ENCODE results near the gene KDM8.
"Not testable (repeated sequence)": the region's sequence is repeated elsewhere in the genome, so short reads cannot be mapped to it uniquely, and the experiment has no call there.

The KDM8 gene

DNA sequence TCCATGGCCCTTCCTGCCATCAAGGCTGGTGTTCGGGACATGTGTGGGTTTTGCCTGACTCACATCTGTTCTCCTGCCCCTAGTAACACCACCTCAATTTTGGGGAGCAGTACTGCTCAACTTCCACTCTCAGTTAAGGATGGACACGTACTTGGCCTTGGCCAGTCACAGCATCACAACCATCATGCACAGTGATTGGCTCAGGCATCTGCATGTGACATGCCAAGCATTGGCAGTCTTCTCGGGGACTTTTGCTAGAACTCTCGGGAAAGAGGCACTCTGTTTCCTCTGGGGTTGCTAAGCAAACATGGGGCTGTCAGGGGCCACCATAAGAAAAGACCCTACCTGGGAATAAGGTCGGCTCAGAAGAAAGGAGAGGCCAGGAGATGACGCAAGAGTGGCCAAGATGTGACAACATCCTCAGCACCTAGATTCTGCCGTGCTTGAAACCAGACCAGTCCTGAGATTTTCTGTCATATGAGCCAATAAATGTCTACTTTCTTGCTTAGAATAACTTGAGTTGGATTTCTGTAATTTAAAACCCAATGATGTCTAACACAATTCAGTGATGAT, 11.9 kb upstream of the KDM8 start:
- DNase-seq: no peak

DNA sequence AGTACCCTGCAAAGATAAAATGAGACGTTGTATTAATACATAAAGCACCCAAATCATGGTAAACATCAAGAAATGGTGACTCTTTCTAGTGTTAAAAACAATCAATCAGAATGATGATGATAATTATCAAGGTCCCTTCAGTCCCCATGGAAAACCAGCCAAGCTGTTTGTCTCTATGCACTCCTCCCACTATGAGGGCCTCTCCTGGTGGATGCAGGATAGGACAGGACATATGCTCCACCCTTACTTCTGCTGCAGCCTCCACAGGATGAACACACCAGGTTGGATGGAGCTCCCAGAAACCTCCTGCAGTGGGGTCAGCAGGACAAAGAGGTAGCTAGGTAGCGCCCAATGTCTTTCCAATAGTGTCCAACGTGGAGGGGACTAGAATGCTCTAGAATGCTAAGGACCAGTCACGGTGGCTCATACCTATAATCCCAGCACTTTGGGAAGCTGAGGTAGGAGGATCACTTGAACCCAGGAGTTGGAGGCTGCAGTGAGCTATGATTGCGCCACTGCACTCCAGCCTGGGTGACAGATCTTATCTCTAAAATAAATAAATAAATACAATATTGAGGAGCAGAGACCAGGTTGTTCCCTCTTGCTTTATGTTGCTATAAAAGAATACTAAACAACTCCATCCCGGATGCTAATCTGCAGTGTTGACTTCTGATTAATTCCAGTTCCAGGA, 9.9 kb upstream of the KDM8 start:
- DNase-seq: no peak

- no peak for DNase-seq
These were observed 8.1 kb upstream of the KDM8 start for GRCh38 chr16:27195076-27195741.

DNA sequence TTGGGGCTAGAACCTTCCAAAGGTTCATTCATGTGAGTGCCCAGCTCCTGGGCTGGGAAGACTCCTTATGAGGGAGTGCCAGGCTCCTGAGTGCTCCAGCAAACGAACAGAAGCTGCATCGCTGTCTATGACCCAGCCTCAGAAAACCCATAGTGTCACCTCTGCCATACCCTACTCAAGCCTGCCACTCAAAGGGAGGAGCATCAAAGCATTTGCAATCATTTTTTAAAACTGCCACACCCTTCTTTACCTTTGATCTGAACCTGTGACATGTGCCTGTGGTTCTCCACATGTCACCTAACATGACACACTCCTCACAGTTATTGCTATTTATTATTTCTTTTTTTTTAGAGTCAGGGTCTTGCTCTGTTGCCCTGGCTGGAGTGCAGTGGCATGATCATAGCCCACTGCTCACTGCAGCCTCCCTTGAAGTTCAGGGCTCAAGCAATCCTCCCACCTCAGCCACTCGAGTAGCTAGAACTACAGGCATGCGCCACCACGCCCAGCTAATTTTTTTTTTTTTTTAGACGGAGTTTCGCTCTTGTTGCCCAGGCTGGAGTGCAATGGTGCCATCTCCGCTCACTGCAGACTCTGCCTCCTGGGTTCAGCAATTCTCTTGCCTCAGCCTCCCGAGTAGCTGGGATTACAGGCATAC, 7.3 kb upstream of the KDM8 start:
- no peak for DNase-seq

DNA sequence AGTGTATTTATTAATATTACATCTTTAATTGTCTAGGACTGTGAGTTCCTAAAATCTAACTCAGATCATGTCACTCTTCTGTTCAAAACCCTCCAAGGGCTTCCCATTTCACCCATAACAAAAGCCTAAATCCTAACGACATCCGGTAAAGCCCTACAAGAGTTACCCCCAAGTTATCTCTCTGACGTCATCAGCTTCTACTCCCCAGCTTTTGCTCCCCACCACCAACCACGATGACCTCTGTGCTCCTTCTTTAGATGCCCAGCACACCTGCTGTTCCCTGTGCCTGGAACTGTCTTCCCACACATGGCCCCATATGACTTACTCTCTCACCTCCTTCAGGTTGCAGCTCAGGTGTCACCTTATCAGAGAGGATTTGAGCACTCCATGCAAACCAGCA, 6.3 kb upstream of the KDM8 start:
- DNase-seq: no peak

DNA sequence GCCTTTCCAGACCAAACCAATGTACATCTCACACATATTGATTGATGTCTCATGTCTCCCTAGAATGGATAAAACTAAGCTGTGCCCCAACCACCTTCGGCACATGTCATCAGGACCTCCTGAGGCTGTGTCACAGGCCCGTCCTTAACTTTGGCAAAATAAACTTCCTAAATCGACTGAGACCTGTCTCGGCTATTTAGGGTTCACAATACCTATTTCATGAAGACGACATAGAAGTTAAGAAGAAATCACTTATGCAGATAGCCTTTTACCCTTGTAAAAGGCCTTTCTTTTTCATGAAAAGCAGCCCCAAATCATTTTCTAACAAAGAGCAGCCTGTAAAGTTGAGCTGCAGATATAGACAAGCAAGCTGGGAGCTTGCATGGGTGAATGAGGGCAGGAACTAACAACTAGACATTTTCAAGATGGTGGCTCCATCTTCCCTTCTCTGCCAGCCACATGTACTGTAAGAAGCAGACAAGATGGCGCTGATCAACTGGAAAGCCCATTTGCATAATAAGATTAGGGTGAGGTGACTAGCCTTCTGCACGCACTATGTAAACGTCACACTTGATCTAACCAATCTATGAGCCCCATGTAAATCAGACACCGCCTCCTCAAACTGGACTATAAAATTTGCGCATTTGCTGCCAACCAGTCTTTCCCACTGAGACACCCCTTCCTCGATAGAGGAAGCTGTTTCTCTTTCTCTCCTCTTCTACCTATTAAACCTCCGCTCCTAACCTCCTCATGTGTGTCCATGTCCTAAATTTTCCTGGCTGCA, 4.7 kb upstream of the KDM8 start:
- DNase-seq: no peak

DNA sequence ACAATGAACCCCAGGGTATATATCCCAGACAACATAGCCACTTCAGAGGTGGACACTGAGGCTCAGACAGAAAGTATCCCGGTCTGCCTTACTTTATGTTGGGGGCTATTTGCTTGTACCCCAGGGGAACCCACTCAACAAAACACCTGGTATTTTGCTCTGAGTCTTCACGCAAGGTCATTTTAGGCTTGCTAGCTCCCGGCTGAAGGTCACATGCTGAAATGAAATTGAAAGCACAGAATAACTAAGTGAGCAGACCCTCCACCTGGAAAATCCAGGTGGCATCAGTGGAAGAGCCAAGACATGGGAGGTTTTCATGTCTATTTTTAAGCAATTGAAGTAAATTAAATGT, 4.1 kb upstream of the KDM8 start:
- DNase-seq: no peak

- no peak for DNase-seq
These were observed 3.6 kb upstream of the KDM8 start for GRCh38 chr16:27199736-27200135.

- not testable (repeated sequence) for DNase-seq
These were observed 2.4 kb upstream of the KDM8 start for GRCh38 chr16:27200914-27201313.

DNA sequence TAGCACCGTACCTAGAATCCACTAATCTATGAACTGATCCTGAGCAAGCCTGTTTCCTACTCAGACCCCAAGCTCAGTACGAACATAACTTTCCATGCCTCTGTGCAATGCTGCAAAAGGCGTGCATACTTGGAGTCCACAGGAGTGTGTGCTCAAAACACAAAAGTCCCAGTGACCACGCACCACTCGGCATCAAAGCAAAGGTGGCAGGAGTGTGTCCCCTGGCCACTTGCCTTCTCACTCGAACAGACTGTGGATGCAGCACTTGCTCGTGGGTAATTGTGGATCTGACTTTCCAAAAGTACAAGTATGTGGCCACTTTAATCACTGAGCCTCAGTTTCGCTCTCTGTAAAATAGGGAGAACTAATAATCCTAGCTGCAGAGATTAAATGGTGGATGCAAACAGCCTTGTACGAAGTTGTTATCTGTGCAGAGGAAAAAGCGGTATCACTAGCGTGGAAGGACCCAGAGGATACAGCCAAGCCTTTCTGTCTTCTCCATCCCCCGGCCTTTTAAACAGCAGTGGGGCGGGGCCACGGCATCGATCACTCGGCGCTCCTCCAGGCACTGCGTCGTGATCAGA, 311 bp upstream of the KDM8 start:
- peak; percentile 89 for DNase-seq

DNA sequence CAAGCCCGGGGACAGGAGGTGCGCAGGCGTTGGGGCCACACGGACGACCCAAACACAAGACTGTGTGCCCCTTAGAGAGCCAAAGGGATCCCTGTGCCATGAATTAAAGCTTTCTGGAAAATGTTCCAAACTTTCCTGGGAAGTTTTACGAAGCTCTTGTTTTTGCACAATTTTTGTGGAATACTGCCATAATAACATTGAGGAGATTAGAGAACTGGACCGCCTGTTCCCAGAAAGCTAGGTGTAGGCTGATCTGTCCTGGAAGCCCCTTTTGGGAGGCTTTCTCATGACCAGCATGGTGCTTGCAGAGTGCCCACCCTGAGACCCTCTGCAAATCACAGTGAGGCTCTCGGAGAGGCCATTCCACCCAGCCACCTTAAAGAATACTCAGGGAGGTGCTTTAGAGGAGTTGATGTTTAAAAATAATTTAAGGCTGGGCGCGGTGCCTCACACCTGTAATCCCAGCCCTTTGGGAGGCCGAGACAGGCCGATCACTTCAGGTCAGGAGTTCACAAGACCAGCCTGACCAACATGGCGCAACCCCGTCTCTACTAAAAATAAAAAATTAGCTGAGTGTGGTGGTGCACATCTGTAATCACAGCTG, 1.1 kb downstream of the KDM8 start:
- DNase-seq: no peak

- no peak for DNase-seq
These were observed 2.2 kb downstream of the KDM8 start for GRCh38 chr16:27205423-27206065.

GRCh38 chr16:27207121-27207520, 3.8 kb downstream of the KDM8 start:
- not testable (repeated sequence) for DNase-seq

DNA sequence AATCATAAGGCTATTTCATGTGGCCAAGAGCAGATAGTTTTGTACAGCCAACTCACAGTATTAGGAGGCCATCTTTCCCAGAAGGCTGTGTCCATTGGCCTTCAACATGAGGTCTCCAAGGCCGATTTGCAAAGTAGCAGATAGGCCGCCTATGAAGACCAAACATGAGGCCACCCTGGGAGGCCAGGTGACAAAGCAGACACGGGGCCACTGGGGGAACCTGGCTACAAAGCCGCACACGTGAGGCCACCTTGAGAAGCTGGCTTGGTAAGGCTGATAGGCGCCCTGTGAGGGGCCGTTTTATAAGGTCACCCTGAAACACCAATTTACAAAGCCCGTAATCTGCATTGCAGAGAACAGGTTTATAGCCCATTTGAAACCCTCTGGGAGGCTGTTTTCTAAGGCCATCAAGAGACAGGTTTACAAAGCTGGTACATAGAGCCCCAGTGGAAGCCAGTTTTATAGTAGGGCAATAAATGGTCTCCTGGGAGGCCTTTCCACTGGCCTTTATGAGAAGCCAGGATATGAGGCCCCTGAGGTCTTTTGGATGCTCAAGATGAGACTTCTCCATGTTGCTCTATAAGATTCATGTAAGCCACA, 4.9 kb downstream of the KDM8 start:
- no peak for DNase-seq

- no peak for DNase-seq
These were observed 5.5 kb downstream of the KDM8 start for GRCh38 chr16:27208796-27209195.

GRCh38 chr16:27209591-27209990, 6.3 kb downstream of the KDM8 start:
- DNase-seq: no peak

GRCh38 chr16:27210174-27210573, 6.8 kb downstream of the KDM8 start:
- DNase-seq: no peak

- no peak for DNase-seq
These were observed 7.7 kb downstream of the KDM8 start for GRCh38 chr16:27211026-27211425.

- no peak for DNase-seq
These were observed 11.0 kb downstream of the KDM8 start for GRCh38 chr16:27214084-27214961.

DNA sequence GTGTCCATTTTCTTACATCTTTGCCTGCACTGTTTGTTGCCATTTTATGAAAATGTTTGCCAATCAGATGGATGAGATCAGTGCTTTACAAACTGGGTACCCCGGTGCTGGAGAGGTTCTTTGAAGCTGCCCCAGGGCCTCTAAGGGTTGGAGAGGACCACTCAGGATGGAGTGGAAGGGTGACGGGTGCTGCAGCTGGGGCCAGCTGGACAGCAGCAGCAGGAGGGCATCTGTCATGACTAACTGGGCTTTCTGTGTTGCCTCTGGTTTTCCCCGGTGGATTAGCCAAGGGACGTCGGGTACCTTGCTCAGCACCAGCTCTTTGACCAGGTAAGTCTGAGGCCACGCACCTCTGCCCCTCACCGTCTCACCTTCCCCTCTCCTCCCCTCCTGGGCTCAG, 12.3 kb downstream of the KDM8 start:
- DNase-seq: no peak

Data from NCI-H226 (cell line).